ENCODE measurements around the gene PITX2.

DNA sequence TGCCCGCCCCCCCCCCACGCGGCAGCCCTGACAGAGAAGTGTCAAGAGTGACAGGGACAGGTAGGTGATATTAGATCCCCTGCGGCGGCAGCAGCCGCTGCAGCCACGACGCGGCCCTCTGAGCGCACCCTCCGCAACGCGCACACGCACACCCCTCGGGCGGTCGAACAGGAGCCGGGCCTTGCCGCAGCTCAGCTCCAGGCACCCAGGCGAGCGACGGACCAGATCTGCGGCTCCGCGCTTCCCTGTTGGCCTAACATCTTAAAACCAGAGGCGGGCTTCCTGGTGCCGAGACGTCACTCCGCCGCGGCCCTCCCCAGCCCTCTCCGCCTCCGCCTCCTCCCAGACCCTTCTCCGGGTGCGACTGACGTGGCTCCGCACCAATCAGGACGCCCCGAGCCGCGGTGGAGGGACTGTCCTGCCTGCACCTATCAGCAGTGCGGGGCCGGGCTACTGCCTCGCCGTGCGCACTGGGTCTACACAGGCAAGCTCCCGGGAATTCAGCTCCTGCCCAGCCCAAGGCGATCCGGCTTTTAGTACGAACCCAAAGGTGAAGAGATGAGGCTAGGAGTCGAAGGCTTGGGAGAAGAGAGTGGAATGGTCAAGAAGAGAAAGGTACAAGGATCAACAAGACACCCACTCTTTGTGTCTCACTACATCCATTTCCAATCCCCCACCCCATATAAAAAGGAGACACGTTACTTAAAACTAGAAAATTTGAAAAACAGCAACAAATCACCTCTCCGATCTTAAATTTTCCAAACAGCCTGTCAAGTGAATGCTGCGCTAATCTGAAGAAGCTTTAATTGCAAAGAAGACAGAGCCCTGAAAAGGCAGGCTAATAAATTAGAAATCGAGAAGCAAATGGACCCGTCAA is at the start of gene PITX2:
- TF ChIP-seq POLR2A (IDR thresholded peaks at IDR 0.05; ENCODE audit: low read length) (no peak), CHD4 (IDR thresholded peaks at IDR 0.05; ENCODE audit: borderline replicate concordance) (no peak), RCOR1 (IDR thresholded peaks at IDR 0.05; ENCODE audit: low read depth, low read length) (no peak), MAFK (IDR thresholded peaks at IDR 0.05; ENCODE audit: partially characterized antibody) (no peak), RAD21 (conservative IDR thresholded peaks at IDR 0.05 in 1 of 2, IDR thresholded peaks at IDR 0.05 in 1 of 2) (no peak), EP300 (IDR thresholded peaks at IDR 0.05) (no peak), JUNB (IDR thresholded peaks at IDR 0.05) (no peak), POLR2AphosphoS2 (conservative IDR thresholded peaks at IDR 0.05; ENCODE audit: low read length) (no peak), HDAC2 (IDR thresholded peaks at IDR 0.05) (no peak)
- TF ChIP-seq, protein P1, sequence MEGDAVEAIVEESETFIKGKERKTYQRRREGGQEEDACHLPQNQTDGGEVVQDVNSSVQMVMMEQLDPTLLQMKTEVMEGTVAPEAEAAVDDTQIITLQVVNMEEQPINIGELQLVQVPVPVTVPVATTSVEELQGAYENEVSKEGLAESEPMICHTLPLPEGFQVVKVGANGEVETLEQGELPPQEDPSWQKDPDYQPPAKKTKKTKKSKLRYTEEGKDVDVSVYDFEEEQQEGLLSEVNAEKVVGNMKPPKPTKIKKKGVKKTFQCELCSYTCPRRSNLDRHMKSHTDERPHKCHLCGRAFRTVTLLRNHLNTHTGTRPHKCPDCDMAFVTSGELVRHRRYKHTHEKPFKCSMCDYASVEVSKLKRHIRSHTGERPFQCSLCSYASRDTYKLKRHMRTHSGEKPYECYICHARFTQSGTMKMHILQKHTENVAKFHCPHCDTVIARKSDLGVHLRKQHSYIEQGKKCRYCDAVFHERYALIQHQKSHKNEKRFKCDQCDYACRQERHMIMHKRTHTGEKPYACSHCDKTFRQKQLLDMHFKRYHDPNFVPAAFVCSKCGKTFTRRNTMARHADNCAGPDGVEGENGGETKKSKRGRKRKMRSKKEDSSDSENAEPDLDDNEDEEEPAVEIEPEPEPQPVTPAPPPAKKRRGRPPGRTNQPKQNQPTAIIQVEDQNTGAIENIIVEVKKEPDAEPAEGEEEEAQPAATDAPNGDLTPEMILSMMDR (IDR thresholded peaks at IDR 0.05), result no peak

All from A549 (cell line).